Left renal cortex interstitium (tissue), 4 donors: ENCODE data around the gene HDDC3. TPM values are rescaled to one million over a fixed set of nuclear protein-coding genes. Genes with fewer than 3 reads are reported as not detected.
A peak's percentile ranks its signal among the peaks of the same experiment; 100 is the strongest.
"Not testable (repeated sequence)": the region's sequence is repeated elsewhere in the genome, so short reads cannot be mapped to it uniquely, and the experiment has no call there.

Source experiments
- DNase-seq, 4 donors: peaks; one replicate each; pipeline ENCODE4 v3.0.0-alpha.2; 2013; ENCODE audit warnings: low read depth in 4 of 4, low spot score in 2 of 4, missing footprints in 1 of 4
- polyA plus RNA-seq, 4 donors: library from polyadenylated mRNA; unstranded; fragments of 120-200 nt; gene quantifications; one replicate each; pipeline ENCODE4 v1.2.1, GENCODE V29; 2013; ENCODE audit not compliant: insufficient read length in 4 of 4

The HDDC3 gene
- polyA plus RNA-seq, 4 donors = 15.5 to 21.3 (median 16.6) TPM

GRCh38 chr15:90911906-90912769 lies 20.2 kb downstream of the HDDC3 start:
- no peak for DNase-seq

GRCh38 chr15:90911302-90911623 lies 21.1 kb downstream of the HDDC3 start:
- DNase-seq = no peak

- no peak for DNase-seq
Measured at GRCh38 chr15:90910441-90911301, 21.7 kb downstream of the HDDC3 start.

GRCh38 chr15:90909976-90910375 lies 22.4 kb downstream of the HDDC3 start:
- DNase-seq = no peak

- not testable (repeated sequence) for DNase-seq
Measured at GRCh38 chr15:90909449-90909848, 22.9 kb downstream of the HDDC3 start.

- DNase-seq = no peak
Measured at GRCh38 chr15:90907838-90908507, 24.4 kb downstream of the HDDC3 start.

GRCh38 chr15:90907051-90907660 lies 25.2 kb downstream of the HDDC3 start:
- DNase-seq = no peak

GRCh38 chr15:90906181-90906849 lies 26.0 kb downstream of the HDDC3 start:
- DNase-seq = no peak

- no peak for DNase-seq
Measured at GRCh38 chr15:90905306-90906180, 26.8 kb downstream of the HDDC3 start.

- DNase-seq = no peak
Measured at GRCh38 chr15:90904746-90905145, 27.6 kb downstream of the HDDC3 start.

- DNase-seq = no peak
Measured at GRCh38 chr15:90903733-90904536, 28.4 kb downstream of the HDDC3 start.

GRCh38 chr15:90902840-90903732 lies 29.3 kb downstream of the HDDC3 start, which contains the start of gene MAN2A2:
Gene MAN2A2, plus strand, starts transcription at chr15:90903302. Its CDS starts 906 bp downstream, at chr15:90904208.
- peak in 1 of 4 donors; percentile 49 for DNase-seq

GRCh38 chr15:90902040-90902839 lies 30.1 kb downstream of the HDDC3 start:
- peak in 2 of 4 donors; percentile 69 to 71 for DNase-seq

GRCh38 chr15:90901175-90902039 lies 30.9 kb downstream of the HDDC3 start:
- DNase-seq = no peak

GRCh38 chr15:90897131-90897655 lies 35.2 kb downstream of the HDDC3 start:
- not testable (repeated sequence) for DNase-seq
